ENCODE results near the gene FAM81A. TPM values are rescaled to one million over a fixed set of nuclear protein-coding genes. Genes with fewer than 3 reads are reported as not detected.

Gene FAM81A
- polyA plus RNA-seq, 4 donors: 1.1 to 7.1 (median 2.7) TPM; not detected in 1

GRCh38 chr15:59557581-59557980, 119.6 kb downstream of the FAM81A start:
- WGBS, 3 donors: 65 to 85% (median 77%) methylated on average over 3 of the region's 3 CpGs

GRCh38 chr15:59558851-59559250, 120.9 kb downstream of the FAM81A start:
- H3K36me3 ChIP-seq (ENCODE audit: control insufficient read depth in 3 of 3, insufficient read depth in 2 of 3, low read depth in 1 of 3, low read length in 3 of 3): no peaks in the 10 kb centered on the region
- 66 to 88% (median 84%) methylated on average over 1 of the region's 1 CpG for WGBS, 3 donors
- no peak overlapping the region for H3K27ac ChIP-seq (ENCODE audit: low read depth in 1 of 3, low read length in 2 of 3)
- no peak overlapping the region for H3K4me3 ChIP-seq (ENCODE audit: low read depth in 1 of 3, low read length in 3 of 3)
- FAIRE-seq: no peak
- H3K9me3 ChIP-seq (ENCODE audit: control insufficient read depth in 2 of 2, insufficient read depth in 1 of 2, low read depth in 1 of 2, low read length in 1 of 2): no peaks in the 10 kb centered on the region
- DNase-seq: no peak
- peaks cover 0 to 9% (median 9%) of the 10 kb centered on the region in 3 donors for H3K4me1 ChIP-seq (ENCODE audit: control insufficient read depth in 3 of 3, insufficient read depth in 2 of 3, low read depth in 1 of 3, low read length in 2 of 3)
- H3K27me3 ChIP-seq (ENCODE audit: control insufficient read depth in 3 of 3, insufficient read depth in 3 of 3, low read length in 3 of 3): no peaks in the 10 kb centered on the region

More at GRCh38 chr15:59557581-59557980, 119.6 kb downstream of the FAM81A start:
- Histone ChIP-seq H3K9me3 (ENCODE audit: control insufficient read depth in 2 of 2, insufficient read depth in 1 of 2, low read depth in 1 of 2, low read length in 1 of 2) (no peaks in the 10 kb centered on the region), H3K4me3 (ENCODE audit: low read depth in 1 of 3, low read length in 3 of 3) (no peak overlapping the region), H3K4me1 (ENCODE audit: control insufficient read depth in 3 of 3, insufficient read depth in 2 of 3, low read depth in 1 of 3, low read length in 2 of 3) (peaks cover 0 to 11% (median 9%) of the 10 kb centered on the region in 3 donors), H3K27me3 (ENCODE audit: control insufficient read depth in 3 of 3, insufficient read depth in 3 of 3, low read length in 3 of 3) (no peaks in the 10 kb centered on the region), H3K36me3 (ENCODE audit: control insufficient read depth in 3 of 3, insufficient read depth in 2 of 3, low read depth in 1 of 3, low read length in 3 of 3) (no peaks in the 10 kb centered on the region), H3K27ac (ENCODE audit: low read depth in 1 of 3, low read length in 2 of 3) (no peak overlapping the region)
- DNase-seq: no peak
- no peak for FAIRE-seq

- H3K4me3 ChIP-seq (ENCODE audit: low read depth in 1 of 3, low read length in 3 of 3): no peak overlapping the region
- no peak for DNase-seq
- no peak for FAIRE-seq
- WGBS, 3 donors: 92 to 96% (median 93%) methylated on average over 4 of the region's 4 CpGs
- H3K9me3 ChIP-seq (ENCODE audit: control insufficient read depth in 2 of 2, insufficient read depth in 1 of 2, low read depth in 1 of 2, low read length in 1 of 2): peaks cover 0 to 16% of the 10 kb centered on the region in 2 donors
- H3K27me3 ChIP-seq (ENCODE audit: control insufficient read depth in 3 of 3, insufficient read depth in 3 of 3, low read length in 3 of 3): no peaks in the 10 kb centered on the region
- H3K27ac ChIP-seq (ENCODE audit: low read depth in 1 of 3, low read length in 2 of 3): no peak overlapping the region
- peaks cover 0 to under 1% (median 0%) of the 10 kb centered on the region in 3 donors for H3K4me1 ChIP-seq (ENCODE audit: control insufficient read depth in 3 of 3, insufficient read depth in 2 of 3, low read depth in 1 of 3, low read length in 2 of 3)
- H3K36me3 ChIP-seq (ENCODE audit: control insufficient read depth in 3 of 3, insufficient read depth in 2 of 3, low read depth in 1 of 3, low read length in 3 of 3): no peaks in the 10 kb centered on the region
Measured at GRCh38 chr15:59561547-59561946, 123.6 kb downstream of the FAM81A start.

DNA sequence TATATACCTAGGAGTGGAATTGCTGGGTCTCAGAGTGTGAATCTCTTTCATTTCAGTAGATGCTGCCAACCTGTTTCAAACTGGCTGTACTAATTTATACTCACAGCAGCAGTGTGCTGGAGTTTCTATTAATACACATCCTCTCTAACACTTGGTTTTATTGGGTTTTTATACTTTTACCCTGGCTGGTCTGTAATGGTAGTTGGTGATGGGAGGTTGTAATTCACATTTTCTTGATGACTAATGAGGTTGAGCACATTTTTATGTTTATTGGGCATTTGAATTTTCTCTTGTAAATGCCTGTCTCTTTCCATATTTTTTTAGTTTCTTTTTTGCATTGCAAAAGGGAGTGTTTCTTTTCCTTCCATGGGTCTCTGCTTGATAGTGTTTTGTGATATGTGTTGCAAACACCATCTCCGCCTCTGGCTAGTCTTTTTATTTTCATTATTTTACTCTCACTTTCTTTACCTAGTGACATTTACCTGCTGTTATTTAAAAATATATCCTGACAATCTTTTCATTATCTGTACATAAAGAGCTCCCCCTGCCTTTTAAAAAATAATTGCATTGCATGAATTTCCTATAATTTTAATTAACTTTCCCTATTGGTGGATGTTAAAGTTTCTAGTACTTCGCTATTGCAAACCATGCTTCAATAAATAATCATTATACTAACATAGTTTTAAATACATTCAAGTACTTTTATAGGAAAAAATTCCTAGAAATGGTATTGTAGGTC, 124.6 kb downstream of the FAM81A start:
- no peaks in the 10 kb centered on the region for H3K27me3 ChIP-seq (ENCODE audit: control insufficient read depth in 3 of 3, insufficient read depth in 3 of 3, low read length in 3 of 3)

DNA sequence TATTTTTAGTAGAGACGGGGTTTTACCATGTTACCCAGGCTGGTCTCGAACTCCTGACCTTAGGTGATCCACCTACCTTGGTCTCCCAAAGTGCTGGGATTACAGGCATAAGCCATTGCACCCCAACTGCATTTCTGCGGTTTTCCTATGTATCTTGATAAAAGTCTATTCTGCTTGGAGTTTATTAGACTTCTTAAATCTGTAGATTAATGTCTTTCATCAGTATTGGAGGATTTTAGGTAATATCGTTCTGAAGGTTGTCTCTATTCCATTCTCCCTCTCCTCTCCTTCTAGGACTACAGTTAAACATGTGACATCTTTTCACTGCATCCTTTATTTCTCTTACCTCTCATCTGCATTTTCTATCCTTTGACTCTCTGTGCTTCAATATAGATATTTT, 127.3 kb downstream of the FAM81A start:
- no peaks in the 10 kb centered on the region for H3K36me3 ChIP-seq (ENCODE audit: control insufficient read depth in 3 of 3, insufficient read depth in 2 of 3, low read depth in 1 of 3, low read length in 3 of 3)
- WGBS, 3 donors: 71 to 95% (median 87%) methylated on average over 4 of the region's 4 CpGs
- no peaks in the 10 kb centered on the region for H3K27me3 ChIP-seq (ENCODE audit: control insufficient read depth in 3 of 3, insufficient read depth in 3 of 3, low read length in 3 of 3)
- peaks cover 0 to 20% (median 6%) of the 10 kb centered on the region in 3 donors for H3K4me1 ChIP-seq (ENCODE audit: control insufficient read depth in 3 of 3, insufficient read depth in 2 of 3, low read depth in 1 of 3, low read length in 2 of 3)
- H3K4me3 ChIP-seq (ENCODE audit: low read depth in 1 of 3, low read length in 3 of 3): no peak overlapping the region
- no peak for FAIRE-seq
- no peak for DNase-seq
- peaks cover 0 to 21% of the 10 kb centered on the region in 2 donors for H3K9me3 ChIP-seq (ENCODE audit: control insufficient read depth in 2 of 2, insufficient read depth in 1 of 2, low read depth in 1 of 2, low read length in 1 of 2)
- no peak overlapping the region for H3K27ac ChIP-seq (ENCODE audit: low read depth in 1 of 3, low read length in 2 of 3)

More for the DNA sequence above, 124.6 kb downstream of the FAM81A start:
- no peak for DNase-seq
- 88 to 93% (median 89%) methylated on average over 2 of the region's 2 CpGs for WGBS, 3 donors
- H3K4me1 ChIP-seq (ENCODE audit: control insufficient read depth in 3 of 3, insufficient read depth in 2 of 3, low read depth in 1 of 3, low read length in 2 of 3): no peaks in the 10 kb centered on the region
- H3K27ac ChIP-seq (ENCODE audit: low read depth in 1 of 3, low read length in 2 of 3): no peak overlapping the region
- H3K9me3 ChIP-seq (ENCODE audit: control insufficient read depth in 2 of 2, insufficient read depth in 1 of 2, low read depth in 1 of 2, low read length in 1 of 2): peaks cover 0 to 18% of the 10 kb centered on the region in 2 donors
- FAIRE-seq: no peak
- H3K4me3 ChIP-seq (ENCODE audit: low read depth in 1 of 3, low read length in 3 of 3): no peak overlapping the region
- no peaks in the 10 kb centered on the region for H3K36me3 ChIP-seq (ENCODE audit: control insufficient read depth in 3 of 3, insufficient read depth in 2 of 3, low read depth in 1 of 3, low read length in 3 of 3)

DNA sequence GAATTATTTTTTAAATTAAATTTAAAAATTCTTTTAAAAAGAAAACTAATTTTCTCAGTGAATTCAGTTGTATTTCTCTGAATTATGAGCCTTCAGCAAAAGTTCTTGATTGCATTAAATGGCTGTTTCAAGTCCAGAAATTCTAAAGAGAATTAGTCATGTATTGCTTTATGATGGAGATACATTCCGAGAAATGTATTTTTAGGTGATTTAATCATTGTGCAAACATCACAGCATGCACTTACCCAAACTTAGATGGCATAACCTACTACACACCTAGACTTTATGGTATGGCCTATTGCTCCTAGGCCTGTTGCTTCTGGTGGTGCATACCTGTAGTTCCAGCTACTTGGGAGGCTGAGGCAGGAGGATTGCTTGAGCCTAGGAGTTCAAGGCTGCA, 129.3 kb downstream of the FAM81A start:
- peaks cover 0 to 22% (median 6%) of the 10 kb centered on the region in 3 donors for H3K4me1 ChIP-seq (ENCODE audit: control insufficient read depth in 3 of 3, insufficient read depth in 2 of 3, low read depth in 1 of 3, low read length in 2 of 3)
- no peak for FAIRE-seq
- 21 to 66% (median 52%) methylated on average over 1 of the region's 1 CpG for WGBS, 3 donors

DNA sequence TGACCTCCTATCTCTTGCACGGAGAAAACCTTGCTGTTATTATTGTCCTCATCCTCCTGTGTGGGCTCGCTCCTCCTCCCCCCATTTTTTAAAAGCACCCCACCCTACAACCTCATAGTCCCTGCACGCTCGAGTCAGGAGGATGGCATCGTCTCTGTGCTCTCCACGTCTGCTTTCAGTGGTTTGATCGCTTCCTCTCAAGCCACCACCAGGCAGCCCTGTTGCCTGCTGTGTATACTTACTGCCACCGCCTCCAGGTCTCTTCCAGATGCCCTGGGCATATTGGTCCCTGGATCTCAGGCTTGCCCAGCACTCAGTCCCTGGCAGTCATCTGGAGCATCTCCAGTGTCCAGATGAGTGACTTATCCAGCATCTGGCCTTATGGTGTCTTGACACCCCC, 131.5 kb downstream of the FAM81A start:
- Histone ChIP-seq H3K4me1 (ENCODE audit: control insufficient read depth in 3 of 3, insufficient read depth in 2 of 3, low read depth in 1 of 3, low read length in 2 of 3) (peaks cover 0 to 22% (median 6%) of the 10 kb centered on the region in 3 donors), H3K4me3 (ENCODE audit: low read depth in 1 of 3, low read length in 3 of 3) (no peak overlapping the region), H3K27ac (ENCODE audit: low read depth in 1 of 3, low read length in 2 of 3) (peak overlapping the region; percentile 52 to 87 (median 67)), H3K36me3 (ENCODE audit: control insufficient read depth in 3 of 3, insufficient read depth in 2 of 3, low read depth in 1 of 3, low read length in 3 of 3) (no peaks in the 10 kb centered on the region), H3K27me3 (ENCODE audit: control insufficient read depth in 3 of 3, insufficient read depth in 3 of 3, low read length in 3 of 3) (no peaks in the 10 kb centered on the region), H3K9me3 (ENCODE audit: control insufficient read depth in 2 of 2, insufficient read depth in 1 of 2, low read depth in 1 of 2, low read length in 1 of 2) (peaks cover 0 to 20% of the 10 kb centered on the region in 2 donors)
- no peak for DNase-seq
- 73 to 84% (median 77%) methylated on average over 8 of the region's 8 CpGs for WGBS, 3 donors
- FAIRE-seq: no peak

More for the DNA sequence above, 129.3 kb downstream of the FAM81A start:
- no peak overlapping the region for H3K4me3 ChIP-seq (ENCODE audit: low read depth in 1 of 3, low read length in 3 of 3)
- H3K27ac ChIP-seq (ENCODE audit: low read depth in 1 of 3, low read length in 2 of 3): peak overlapping the region in 2 of 3 donors; percentile 32 to 78
- H3K36me3 ChIP-seq (ENCODE audit: control insufficient read depth in 3 of 3, insufficient read depth in 2 of 3, low read depth in 1 of 3, low read length in 3 of 3): no peaks in the 10 kb centered on the region
- DNase-seq: peak in 1 of 2 donors; percentile 59
- peaks cover 0 to 21% of the 10 kb centered on the region in 2 donors for H3K9me3 ChIP-seq (ENCODE audit: control insufficient read depth in 2 of 2, insufficient read depth in 1 of 2, low read depth in 1 of 2, low read length in 1 of 2)
- H3K27me3 ChIP-seq (ENCODE audit: control insufficient read depth in 3 of 3, insufficient read depth in 3 of 3, low read length in 3 of 3): no peaks in the 10 kb centered on the region

DNA sequence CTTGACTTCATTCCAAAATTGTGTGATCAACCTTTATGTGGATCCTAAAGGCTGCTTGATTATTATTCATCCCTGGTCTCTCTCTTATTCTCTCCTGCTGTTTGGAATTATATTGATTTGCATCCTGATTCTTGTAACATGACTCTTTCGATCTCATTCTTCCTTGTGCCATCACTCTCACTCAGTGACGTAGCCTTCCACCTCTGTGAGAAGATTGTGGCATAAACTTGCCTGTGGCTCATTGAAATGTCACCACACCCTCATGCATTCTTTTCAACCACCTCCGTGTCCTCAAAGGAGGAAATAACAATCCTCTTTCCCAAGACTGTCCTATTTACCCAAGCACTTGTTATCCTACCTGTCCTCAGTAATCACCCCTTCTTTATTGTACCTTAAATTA, 132.3 kb downstream of the FAM81A start:
- DNase-seq (peak in 1 of 2 donors; percentile 95), FAIRE-seq (no peak)
- Histone ChIP-seq H3K27ac (ENCODE audit: low read depth in 1 of 3, low read length in 2 of 3) (peak overlapping the region; percentile 8 to 87 (median 67)), H3K4me1 (ENCODE audit: control insufficient read depth in 3 of 3, insufficient read depth in 2 of 3, low read depth in 1 of 3, low read length in 2 of 3) (peaks cover 0 to 22% (median 6%) of the 10 kb centered on the region in 3 donors), H3K27me3 (ENCODE audit: control insufficient read depth in 3 of 3, insufficient read depth in 3 of 3, low read length in 3 of 3) (no peaks in the 10 kb centered on the region), H3K36me3 (ENCODE audit: control insufficient read depth in 3 of 3, insufficient read depth in 2 of 3, low read depth in 1 of 3, low read length in 3 of 3) (no peaks in the 10 kb centered on the region), H3K9me3 (ENCODE audit: control insufficient read depth in 2 of 2, insufficient read depth in 1 of 2, low read depth in 1 of 2, low read length in 1 of 2) (peaks cover 0 to 14% of the 10 kb centered on the region in 2 donors), H3K4me3 (ENCODE audit: low read depth in 1 of 3, low read length in 3 of 3) (no peak overlapping the region)
- WGBS, 3 donors: 25 to 61% (median 41%) methylated on average over 3 of the region's 3 CpGs

Data from small intestine (tissue), 7 donors.